SH-SY5Y (cell line): Measurements from ENCODE around the gene SLC1A4.

ENCODE experiments used
- GATA2 ChIP-seq: IDR thresholded peaks from 2 replicates; pipeline ENCODE4 v1.6.1; 2011; ENCODE audit warnings: mild to moderate bottlenecking, low read depth, low read length
- GATA3 ChIP-seq: IDR thresholded peaks from 2 replicates; pipeline ENCODE4 v1.6.1; 2011; ENCODE audit warnings: low read depth, mild to moderate bottlenecking, low read length, moderate library complexity

Gene SLC1A4

DNA sequence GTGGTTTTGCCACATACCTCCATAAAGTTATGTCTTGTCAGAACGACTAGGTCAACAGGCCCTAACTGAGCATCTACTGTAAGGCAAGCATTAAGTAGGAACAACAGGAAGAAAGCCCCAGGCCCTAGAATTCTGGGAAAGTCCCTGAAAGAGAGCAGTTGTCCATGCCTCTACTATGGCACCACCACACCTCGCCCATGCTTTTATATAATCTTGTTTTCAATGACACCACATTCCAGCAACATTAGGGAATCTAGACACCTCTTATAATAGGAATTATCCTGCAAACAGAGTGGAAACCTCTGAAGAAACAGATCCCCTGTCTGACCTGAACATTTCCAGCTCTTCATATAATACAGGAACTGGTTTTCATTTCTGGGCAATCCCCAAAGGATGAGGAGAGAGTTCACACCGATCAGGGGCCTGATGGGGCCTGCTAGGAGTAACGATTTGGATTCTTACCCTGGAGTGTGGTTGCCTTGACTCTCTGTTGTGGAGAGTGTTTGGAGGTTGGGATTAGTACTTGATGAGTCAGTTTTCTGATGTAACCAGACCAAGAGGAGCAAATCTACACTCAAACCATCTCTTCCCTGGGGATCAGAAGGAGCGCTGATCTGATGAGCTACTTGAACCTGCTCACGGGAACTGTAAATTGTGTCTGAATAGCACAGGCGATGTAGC is 35.1 kb downstream of the SLC1A4 start:
- TF ChIP-seq GATA2 = no peak
- no peak for TF ChIP-seq GATA3

DNA sequence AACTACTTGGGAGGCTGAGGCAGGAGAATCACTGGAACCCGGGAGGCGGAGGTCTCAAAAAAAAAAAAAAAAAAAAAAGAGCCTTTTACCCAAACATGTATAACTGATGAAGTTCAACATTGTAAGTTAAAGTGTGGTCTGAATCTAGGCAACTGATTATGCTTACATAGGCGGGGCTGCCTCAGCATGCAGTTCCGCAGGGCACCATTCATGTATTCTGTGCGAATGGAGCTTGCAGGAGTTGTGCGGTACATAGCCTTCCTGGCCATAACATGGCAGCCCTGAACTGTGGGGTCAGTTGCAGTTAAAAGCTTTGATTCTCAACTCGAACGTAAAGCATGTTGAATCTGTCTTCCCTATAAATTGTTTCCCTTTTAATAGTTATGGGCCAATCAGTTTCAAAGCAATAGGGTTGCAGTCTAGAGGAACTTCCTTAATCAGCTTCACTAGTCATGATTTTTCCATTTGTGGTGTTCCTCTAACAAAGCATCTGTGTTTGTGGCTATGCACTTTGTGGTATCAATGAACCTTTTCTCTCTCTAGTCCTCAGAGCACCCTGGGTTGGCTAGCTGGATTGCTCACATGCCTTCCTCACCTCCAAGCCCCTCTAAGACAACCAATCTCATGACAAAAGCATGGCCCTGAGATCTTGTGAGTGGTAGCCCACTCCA is 36.4 kb downstream of the SLC1A4 start:
- TF ChIP-seq GATA2 = no peak
- no peak for TF ChIP-seq GATA3

DNA sequence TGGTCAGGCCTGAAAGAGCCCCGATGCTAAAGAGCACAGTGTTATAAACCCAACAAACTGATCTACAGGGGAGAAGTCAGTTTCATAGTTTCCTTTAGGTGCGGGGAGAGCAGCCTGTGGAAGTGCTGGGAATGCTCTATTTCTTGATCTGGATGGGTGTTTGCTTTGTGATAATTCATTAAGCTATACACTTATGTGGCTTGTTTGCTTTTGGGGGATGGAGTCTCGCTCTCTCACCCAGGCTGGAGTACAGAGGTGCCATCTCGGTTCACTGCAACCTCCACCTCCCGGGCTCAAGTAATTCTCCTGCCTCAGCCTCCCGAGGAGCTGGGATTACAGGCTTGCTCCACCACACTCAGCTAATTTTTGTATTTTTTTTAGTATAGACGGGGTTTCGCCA is 37.0 kb downstream of the SLC1A4 start:
- no peak for TF ChIP-seq GATA3
- TF ChIP-seq GATA2 = no peak

DNA sequence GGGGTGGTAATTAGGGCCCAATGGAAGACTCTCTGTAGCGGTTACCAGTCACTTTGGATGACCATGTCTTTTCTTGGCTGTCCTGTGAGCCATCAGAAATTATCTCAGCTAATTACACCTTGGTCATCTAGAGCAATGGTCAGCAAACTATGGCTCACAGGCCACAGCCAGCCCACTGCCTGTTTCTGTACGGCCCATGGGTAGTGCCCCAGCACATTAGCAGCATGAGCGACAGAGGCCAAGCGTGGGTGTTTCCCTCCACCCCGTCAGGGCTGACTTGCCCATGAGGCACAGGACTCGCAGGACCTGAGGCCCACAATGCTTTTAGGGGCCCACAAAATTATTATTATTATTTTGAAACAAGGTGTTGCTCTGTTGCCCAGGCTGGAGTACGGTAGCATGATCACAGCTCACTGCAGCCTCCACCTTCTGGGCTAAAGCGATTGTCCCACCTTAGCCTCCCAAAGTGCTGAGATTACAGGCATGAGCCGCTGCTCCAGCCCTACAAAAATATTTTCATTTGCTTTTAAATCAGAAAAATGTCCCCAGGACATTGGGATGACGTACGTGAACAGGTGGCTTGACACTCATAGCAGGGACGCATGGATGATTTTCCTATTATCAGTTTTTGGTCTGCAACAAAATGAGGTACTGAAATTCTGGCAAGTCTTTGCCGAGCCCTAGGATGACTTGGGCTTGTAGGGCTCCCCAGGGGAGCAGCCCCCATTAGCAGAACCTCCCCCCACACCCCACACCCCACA is 37.7 kb downstream of the SLC1A4 start:
- TF ChIP-seq GATA2 (no peak), GATA3 (no peak)

DNA sequence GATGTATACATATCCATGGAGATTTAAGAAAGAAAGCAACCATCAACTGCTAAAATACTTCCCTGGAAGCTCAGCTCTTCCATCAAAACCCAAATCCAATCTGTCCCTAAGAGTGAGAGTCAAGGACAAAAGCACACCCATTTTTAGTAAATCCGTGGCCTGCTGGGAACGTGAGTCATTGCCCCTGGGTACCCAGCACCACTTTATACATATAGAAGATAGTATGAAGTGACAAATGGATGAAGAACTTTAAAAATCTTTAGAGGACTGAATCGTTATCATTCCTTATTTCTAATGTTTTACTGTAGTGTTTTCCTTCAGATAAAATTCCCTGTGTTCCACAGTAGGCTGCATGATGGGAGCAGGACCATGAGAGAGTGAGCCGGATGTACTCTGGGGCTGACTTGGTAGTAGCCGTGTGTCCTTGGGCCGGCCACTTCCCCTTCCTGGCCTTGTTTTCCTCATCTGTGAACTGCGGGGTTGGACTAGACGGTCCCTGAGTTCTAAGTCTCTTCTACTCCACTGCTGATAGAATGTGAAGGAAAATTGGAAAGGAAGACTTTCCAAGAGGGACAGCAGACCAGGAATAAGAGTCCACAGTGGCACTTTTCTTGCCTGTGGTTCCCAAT is 38.5 kb downstream of the SLC1A4 start:
- TF ChIP-seq GATA3 = no peak
- no peak for TF ChIP-seq GATA2

DNA sequence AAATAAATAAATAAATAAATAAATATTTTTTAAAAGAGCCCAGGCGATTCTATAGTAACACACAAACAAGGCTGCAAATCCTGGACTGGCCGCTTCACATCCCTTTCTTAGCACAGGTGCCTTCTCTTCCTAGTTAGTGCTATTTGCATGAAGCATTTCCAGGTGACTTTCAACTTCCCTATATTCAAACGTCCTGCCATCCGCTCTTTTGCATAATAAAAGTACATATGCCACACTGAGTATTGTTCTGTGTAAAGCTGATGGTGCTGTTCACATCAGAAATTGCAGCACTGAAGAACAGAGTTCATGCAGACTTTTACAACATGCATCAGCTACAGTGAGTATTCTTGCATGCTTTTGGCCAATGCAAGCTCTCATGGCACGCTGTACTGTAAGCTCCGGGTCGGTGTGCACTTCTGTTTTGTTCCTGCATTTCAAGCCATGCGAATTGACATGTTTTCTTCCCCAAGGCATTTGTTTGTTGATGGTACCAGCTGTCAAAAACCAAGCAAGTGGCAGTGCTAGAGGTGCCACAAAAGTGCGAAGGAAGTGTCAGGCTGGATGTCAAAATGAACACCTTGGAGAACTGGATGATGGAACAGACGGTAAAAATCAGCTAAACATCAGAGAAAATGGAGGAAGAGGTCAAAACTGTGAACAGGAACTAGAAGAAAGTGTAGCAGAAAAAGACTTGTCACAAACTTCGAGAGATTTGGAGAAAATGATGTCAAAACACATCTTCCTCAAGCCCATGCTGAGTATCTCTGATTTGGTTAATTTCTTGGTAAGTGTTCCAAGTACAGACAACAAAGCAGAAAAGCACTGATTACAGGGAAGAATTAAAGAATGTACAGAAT is 41.5 kb downstream of the SLC1A4 start:
- TF ChIP-seq GATA2 (no peak), GATA3 (no peak)

DNA sequence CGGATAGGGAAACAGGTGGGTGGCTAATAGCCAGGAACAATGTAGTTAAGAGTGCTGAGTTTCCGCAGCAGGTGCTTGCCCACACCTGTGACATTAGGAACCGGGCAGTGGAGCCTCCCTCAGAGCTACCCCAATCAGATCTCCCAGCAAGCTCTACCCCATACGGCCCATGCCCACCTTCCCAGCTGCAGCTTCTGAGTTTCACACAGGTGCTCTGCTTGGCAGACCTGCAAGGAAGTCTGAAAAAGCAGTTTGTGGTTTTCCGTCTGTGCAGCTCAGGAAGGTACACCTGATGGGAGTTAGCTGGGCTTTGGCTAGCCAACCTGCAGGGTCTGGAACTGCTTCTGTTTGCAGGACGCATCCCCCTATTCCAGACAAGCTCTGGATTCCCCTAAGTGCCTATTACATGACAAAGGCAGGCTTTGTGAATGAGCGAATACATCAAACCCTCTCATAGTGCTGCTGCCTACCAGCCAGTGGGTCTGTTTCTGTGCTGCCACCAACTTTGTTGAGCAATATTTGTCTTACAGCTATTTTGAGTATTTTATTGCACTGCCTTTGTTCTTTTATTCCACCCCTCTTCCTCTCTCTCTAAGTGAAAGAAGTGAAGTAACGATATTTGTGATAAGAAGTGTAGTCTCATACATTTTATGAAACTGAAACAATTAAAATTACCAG is 42.3 kb downstream of the SLC1A4 start:
- TF ChIP-seq GATA2 = no peak
- no peak for TF ChIP-seq GATA3

DNA sequence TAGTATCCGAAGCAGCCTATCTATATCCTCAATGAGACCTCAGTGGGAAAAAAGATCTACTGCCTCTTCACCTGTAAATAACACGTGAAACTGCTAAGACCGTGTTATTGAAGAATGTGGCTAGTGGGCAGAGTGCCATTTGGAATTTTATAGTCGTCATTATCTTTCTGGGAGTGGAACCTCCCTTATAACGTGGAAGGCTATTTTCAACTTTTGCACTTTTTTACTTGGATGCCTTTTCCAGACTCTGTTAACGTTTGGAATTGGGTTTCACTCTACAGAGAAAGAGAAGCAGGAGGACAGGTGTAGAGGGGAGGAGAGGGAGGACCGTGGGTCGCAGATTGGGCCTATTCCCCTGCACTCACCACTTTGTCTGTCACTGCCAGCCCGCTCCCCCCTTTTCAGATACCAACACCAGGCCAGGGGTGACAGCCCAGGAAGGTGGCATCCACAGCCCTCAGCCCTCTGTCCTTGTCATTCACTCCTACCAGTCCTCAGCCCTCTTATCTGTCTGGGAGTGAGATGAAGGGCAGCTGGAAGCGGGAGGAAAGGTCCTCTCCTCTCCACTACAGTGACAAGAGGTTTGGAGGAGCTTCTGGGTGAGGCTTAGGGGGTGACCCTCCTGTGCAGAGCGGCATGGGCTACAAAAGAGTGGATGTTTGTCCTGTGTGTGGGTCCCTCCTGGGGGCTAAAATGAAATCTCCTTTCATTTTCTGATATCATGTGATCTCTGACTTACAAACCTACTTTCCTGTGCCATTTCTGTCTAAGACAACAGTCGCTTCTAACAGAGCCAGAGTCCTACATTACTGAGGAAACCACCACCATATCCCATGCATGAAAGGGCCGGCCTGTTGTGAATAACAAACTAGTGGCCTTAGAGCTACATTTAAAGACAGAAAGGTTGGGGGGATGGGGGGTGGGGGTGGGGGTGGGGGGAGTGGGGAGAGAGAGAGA is 43.1 kb downstream of the SLC1A4 start:
- no peak for TF ChIP-seq GATA3
- TF ChIP-seq GATA2 = no peak

DNA sequence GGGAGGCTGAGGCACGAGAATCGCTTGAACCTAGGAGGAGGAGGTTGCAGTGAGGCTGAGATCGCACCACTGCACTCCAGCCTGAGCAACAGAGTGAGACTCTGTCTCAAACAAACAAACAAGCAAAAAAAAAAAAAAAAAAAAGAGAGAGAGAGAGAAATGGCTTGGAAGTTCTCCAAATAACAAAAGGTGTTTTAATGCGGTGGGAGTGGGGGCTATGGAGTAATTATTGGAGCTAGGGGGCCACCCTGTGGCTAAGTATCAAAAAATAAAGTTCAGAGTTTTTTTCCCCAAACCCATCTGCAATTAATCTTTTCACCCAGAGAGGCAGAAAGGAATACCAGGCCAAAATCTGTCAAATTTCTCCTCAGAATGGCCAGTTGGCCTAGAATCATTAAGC is 44.0 kb downstream of the SLC1A4 start:
- TF ChIP-seq GATA3 = no peak
- no peak for TF ChIP-seq GATA2

DNA sequence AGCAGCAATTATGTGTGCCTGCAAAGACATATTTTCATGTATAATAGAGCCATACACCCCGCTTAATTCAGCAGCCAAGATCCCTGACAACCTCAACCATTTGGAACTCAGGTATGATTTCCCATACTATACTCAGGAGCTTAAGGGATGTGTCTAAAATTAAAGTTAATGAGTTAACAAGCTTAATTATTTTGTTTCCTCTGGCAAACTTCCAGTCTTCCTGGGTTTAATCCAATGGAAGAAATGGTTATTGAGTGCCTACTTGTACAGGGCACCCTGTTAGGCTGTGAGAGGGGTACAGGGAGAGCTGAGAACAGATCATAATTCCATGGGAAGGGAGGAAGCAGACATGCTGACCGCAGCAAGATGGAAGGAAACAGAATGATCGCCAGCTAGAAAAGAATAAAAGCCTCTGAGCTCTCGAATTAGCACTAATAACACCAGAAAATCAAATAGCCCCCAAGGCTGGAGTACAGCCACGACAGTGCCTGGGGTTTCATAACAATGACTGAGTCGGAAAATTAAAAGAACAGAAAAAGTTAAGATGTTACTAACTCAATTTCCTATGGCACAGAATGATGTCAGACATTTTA is 46.2 kb downstream of the SLC1A4 start:
- no peak for TF ChIP-seq GATA2
- no peak for TF ChIP-seq GATA3

DNA sequence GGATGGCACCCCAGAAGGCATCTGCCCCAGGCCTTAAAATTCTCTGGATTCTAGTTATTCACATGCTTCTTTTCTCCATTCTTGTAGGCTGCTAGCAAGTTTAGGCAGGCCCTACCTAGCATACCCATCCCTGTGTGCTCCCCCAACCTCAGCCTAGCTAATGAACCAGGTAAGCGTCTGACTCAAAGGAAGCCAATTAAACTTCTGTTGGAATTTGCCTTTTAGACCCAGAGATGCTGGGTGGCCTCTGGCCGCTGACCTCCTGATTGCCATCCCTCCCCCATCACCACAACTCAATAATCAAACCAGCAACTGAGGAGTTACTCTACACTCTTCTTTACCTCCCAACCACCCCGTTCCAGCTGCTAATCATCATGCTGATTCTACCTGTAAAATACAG is 48.0 kb downstream of the SLC1A4 start:
- no peak for TF ChIP-seq GATA2
- TF ChIP-seq GATA3 = no peak

DNA sequence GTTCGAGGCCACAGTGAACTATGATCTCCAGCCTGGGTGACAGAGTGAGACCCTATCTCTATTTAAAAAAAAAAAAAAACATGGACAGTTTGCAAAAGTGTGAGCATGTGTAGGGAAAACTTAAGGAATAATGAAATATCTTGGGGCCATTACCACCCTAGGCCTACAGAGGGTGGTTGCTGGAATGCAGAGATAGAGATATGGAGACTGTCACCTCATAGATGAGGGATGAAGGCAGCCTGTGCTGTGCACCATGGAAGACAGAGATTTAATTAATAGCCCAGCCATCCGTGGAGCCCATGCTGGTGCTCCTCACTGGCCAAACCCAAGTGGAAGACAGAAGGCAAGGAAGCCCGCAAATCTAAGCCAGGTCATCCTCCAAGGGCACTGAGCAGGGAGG is 50.4 kb downstream of the SLC1A4 start:
- TF ChIP-seq GATA2 (no peak), GATA3 (no peak)
